ENCODE data around the gene PLCH1. TPM values are rescaled to one million over a fixed set of nuclear protein-coding genes. Genes with fewer than 3 reads are reported as not detected.

The PLCH1 gene
- total RNA-seq, 6 donors from 2014 or later = 7.7 to 26.3 (median 13.6) TPM

- DNase-seq (no peak), ATAC-seq (ENCODE audit: low FRiP score in 2 of 2) (no peak)
- H3K27ac ChIP-seq = peak overlapping the region in 1 of 4 donors; percentile 19
Measured at GRCh38 chr3:155369735-155370134, 375.1 kb downstream of the PLCH1 start.

DNA sequence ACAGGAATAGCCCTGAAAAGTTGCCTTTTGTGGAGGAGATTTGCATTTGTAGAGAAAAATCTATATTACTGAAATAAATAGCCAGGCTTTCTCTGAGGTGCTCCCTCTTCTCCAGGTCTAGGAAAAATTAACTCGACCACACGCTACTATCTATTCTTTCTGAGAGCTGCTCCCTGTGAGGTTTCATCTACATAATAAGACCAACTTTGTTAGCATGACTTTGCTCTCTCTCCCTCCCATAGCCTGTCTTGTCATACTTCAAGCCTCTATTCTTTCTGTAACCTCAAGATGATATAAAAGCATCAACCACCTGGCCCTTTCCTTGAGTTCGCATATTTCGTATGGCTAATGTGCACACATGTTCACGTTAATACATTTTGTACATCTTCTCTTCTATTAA, 375.6 kb downstream of the PLCH1 start:
- TF ChIP-seq POLR2A (IDR thresholded peaks at IDR 0.05) = no peak
- TF ChIP-seq EP300 (IDR thresholded peaks at IDR 0.05) = no peak
- no peak for TF ChIP-seq POLR2AphosphoS5 (IDR thresholded peaks at IDR 0.05)
- no peak for TF ChIP-seq CTCF (IDR thresholded peaks at IDR 0.05)
- no peak for ATAC-seq (ENCODE audit: low FRiP score in 2 of 2)
- H3K27me3 ChIP-seq = no peaks in the 10 kb centered on the region
- H3K9me3 ChIP-seq = peaks cover 0 to 7% (median 0%) of the 10 kb centered on the region in 4 donors
- WGBS, 2 donors = 92 to 97% methylated on average over 5 of the region's 5 CpGs
- no peak overlapping the region for H3K27ac ChIP-seq
- H3K4me3 ChIP-seq = no peak overlapping the region
- H3K36me3 ChIP-seq = no peaks in the 10 kb centered on the region
- peaks cover 0 to 3% (median 0%) of the 10 kb centered on the region in 4 donors for H3K4me1 ChIP-seq
- DNase-seq = no peak

More at GRCh38 chr3:155369735-155370134, 375.1 kb downstream of the PLCH1 start:
- TF ChIP-seq POLR2A (IDR thresholded peaks at IDR 0.05) (no peak), POLR2AphosphoS5 (IDR thresholded peaks at IDR 0.05) (no peak), EP300 (IDR thresholded peaks at IDR 0.05) (no peak), CTCF (IDR thresholded peaks at IDR 0.05) (no peak)
- H3K9me3 ChIP-seq = peaks cover 0 to 7% (median 0%) of the 10 kb centered on the region in 4 donors
- H3K27me3 ChIP-seq = no peaks in the 10 kb centered on the region
- 56 to 83% methylated on average over 3 of the region's 3 CpGs for WGBS, 2 donors
- H3K4me1 ChIP-seq = peaks cover 0 to 3% (median 0%) of the 10 kb centered on the region in 4 donors
- no peak overlapping the region for H3K4me3 ChIP-seq
- H3K36me3 ChIP-seq = no peaks in the 10 kb centered on the region

DNA sequence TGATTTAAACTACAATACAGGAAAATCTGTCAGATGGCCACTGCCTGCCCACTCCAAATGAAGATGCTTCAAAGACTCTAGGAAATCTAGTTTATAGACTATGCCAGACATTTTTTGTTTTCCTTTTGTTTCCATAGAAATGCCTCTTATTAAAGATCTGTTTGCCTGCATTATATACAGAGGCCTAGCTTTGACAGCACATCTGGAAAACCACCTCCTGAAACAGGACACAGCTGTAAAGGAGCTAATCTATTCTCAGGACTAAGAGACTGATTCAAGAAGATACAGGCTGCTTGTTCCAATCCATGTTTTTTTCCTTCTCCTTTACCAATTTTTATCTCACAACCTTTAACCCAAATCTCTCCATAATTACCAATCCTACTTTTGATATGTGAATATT, 376.1 kb downstream of the PLCH1 start:
- Histone ChIP-seq H3K27me3 (no peaks in the 10 kb centered on the region), H3K4me1 (peaks cover 0 to 3% (median 0%) of the 10 kb centered on the region in 4 donors), H3K4me3 (no peak overlapping the region), H3K9me3 (peaks cover 0 to 7% (median 0%) of the 10 kb centered on the region in 4 donors), H3K27ac (no peak overlapping the region), H3K36me3 (no peaks in the 10 kb centered on the region)
- TF ChIP-seq CTCF (IDR thresholded peaks at IDR 0.05) (no peak), POLR2A (IDR thresholded peaks at IDR 0.05) (no peak)
- DNase-seq = no peak
- no peak for ATAC-seq (ENCODE audit: low FRiP score in 2 of 2)

DNA sequence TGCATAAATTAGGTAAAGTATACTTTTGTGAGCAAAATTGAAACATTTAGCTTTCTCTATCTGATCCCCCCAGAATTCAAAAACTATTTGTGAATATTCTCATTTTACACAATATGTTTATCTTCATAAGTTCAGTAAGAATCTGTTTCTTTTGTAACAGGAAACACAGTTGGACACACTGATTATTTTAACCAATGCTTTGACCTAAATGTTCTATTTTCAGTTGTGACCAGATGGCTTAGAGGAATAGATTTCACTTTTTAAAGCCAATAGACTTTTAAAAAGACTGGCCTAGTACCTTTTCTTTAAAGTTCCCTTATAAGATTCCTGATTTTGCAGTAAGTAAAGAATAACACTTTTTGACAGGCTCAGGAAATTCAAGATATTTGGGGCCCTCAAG, 377.4 kb downstream of the PLCH1 start:
- Histone ChIP-seq H3K36me3 (no peaks in the 10 kb centered on the region), H3K27ac (no peak overlapping the region), H3K4me1 (peaks cover 0 to 3% (median 0%) of the 10 kb centered on the region in 4 donors), H3K9me3 (peaks cover 0 to 7% (median 0%) of the 10 kb centered on the region in 4 donors), H3K27me3 (no peaks in the 10 kb centered on the region), H3K4me3 (no peak overlapping the region)
- ATAC-seq (ENCODE audit: low FRiP score in 2 of 2) (no peak), DNase-seq (no peak)
- no peak for TF ChIP-seq CTCF (IDR thresholded peaks at IDR 0.05)
- no peak for TF ChIP-seq POLR2AphosphoS5 (IDR thresholded peaks at IDR 0.05)
- no peak for TF ChIP-seq EP300 (IDR thresholded peaks at IDR 0.05)
- TF ChIP-seq POLR2A (IDR thresholded peaks at IDR 0.05) = no peak

DNA sequence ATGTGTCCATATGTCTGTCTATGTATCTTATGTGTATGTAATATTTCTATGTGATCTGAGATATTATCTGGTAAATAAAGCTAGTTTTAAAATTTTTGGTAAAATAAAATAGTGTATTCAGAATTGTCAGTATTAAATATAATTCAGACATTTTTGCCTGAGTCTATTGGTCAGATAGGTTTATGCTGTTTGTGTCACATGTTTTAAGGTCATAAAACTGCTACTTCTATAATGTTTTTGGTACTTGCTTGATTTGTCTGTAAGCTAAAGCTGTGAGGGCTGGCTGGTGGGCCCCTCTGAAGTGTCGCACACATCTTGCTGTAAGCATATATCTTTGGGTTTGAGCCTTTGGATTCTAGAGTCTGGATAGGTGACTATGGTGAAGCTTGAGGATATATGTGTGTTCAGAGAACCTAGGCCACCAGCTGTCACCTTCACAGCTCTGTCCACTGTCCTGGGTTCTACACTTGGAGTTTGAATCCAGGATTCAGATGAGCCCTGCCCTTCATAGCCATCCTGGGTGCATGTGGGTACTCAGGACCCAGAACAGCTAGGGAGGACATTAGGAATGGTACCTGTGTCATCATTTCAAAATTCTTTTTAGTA, 379.6 kb downstream of the PLCH1 start:
- Histone ChIP-seq H3K36me3 (no peaks in the 10 kb centered on the region), H3K27me3 (no peaks in the 10 kb centered on the region), H3K4me1 (peaks cover 0 to 3% (median 0%) of the 10 kb centered on the region in 4 donors), H3K4me3 (no peak overlapping the region), H3K27ac (no peak overlapping the region), H3K9me3 (peaks cover 0 to 7% (median 0%) of the 10 kb centered on the region in 4 donors)
- ATAC-seq (ENCODE audit: low FRiP score in 2 of 2) (no peak), DNase-seq (no peak)
- TF ChIP-seq POLR2AphosphoS5 (IDR thresholded peaks at IDR 0.05) (no peak), CTCF (IDR thresholded peaks at IDR 0.05) (no peak), EP300 (IDR thresholded peaks at IDR 0.05) (no peak), POLR2A (IDR thresholded peaks at IDR 0.05) (no peak)
- 92 to 96% methylated on average over 1 of the region's 1 CpG for WGBS, 2 donors
